SK-N-SH treated with all-trans-retinoic acid at 6 μM for 48 hours (cell line): Measurements from ENCODE around the gene TMEM178B.

ENCODE experiments used
- ARNTL ChIP-seq: fragments of 450-650 bp; formaldehyde crosslinking; IDR thresholded peaks from 2 replicates; pipeline ENCODE4 v1.5.0; 2020; ENCODE audit warnings: low read depth, mild to moderate bottlenecking, moderate library complexity, borderline replicate concordance
- GLIS3 ChIP-seq: fragments of 250-450 bp; sonication (Bioruptor Pico); IDR thresholded peaks from 2 replicates; pipeline ENCODE4 v1.5.0; 2020; ENCODE audit warnings: mild to moderate bottlenecking, moderate library complexity
- ISL1 ChIP-seq: fragments of 250-450 bp; sonication (Bioruptor Pico); IDR thresholded peaks from 2 replicates; pipeline ENCODE4 v2.1.2; 2022; ENCODE audit warnings: mild to moderate bottlenecking, moderate library complexity
- PPARA ChIP-seq: fragments of 250-450 bp; sonication (Bioruptor Pico); IDR thresholded peaks from 2 replicates; pipeline ENCODE4 v1.5.0; 2020; ENCODE audit warnings: mild to moderate bottlenecking, borderline replicate concordance
- RARB ChIP-seq: fragments of 250-450 bp; sonication (Bioruptor Pico); IDR thresholded peaks from 2 replicates; pipeline ENCODE4 v1.8.0; 2021; ENCODE audit warnings: mild to moderate bottlenecking, moderate library complexity
- SNAI2 ChIP-seq: fragments of 250-450 bp; sonication (Bioruptor Pico); IDR thresholded peaks from 2 replicates; pipeline ENCODE4 v1.5.0; 2020; ENCODE audit warnings: mild to moderate bottlenecking, moderate library complexity
- TCF4 ChIP-seq: fragments of 250-450 bp; sonication (Bioruptor Pico); IDR thresholded peaks from 2 replicates; pipeline ENCODE4 v1.8.0; 2021; ENCODE audit warnings: mild to moderate bottlenecking, moderate library complexity, borderline replicate concordance
- ZC3H10 ChIP-seq: fragments of 250-450 bp; sonication (Bioruptor Pico); IDR thresholded peaks from 2 replicates; pipeline ENCODE4 v1.5.1; 2021; ENCODE audit warnings: mild to moderate bottlenecking, moderate library complexity
- ZFP3 ChIP-seq: fragments of 250-450 bp; sonication (Bioruptor Pico); IDR thresholded peaks from 2 replicates; pipeline ENCODE4 v1.5.0; 2020; ENCODE audit warnings: mild to moderate bottlenecking, moderate library complexity
- ZFP30 ChIP-seq: fragments of 450-650 bp; formaldehyde crosslinking; IDR thresholded peaks from 2 replicates; pipeline ENCODE4 v1.5.0; 2022; ENCODE audit warnings: mild to moderate bottlenecking, moderate library complexity
- ZNF8 ChIP-seq: fragments of 450-650 bp; formaldehyde crosslinking; IDR thresholded peaks from 2 replicates; pipeline ENCODE4 v1.5.0; 2020; ENCODE audit warnings: mild to moderate bottlenecking, moderate library complexity
- TF ChIP-seq, protein P1 (sequence below): fragments of 250-450 bp; sonication (Bioruptor Pico); IDR thresholded peaks from 2 replicates; pipeline ENCODE4 v1.8.0; 2020; ENCODE audit warnings: mild to moderate bottlenecking, moderate library complexity, borderline replicate concordance
- TF ChIP-seq, protein P2 (sequence below): fragments of 250-450 bp; sonication (Bioruptor Pico); IDR thresholded peaks from 2 replicates; pipeline ENCODE4 v1.8.0; 2021; ENCODE audit warnings: low read depth, mild to moderate bottlenecking, moderate library complexity, borderline replicate concordance
- TF ChIP-seq, protein P3 (sequence below): fragments of 250-450 bp; sonication (Bioruptor Pico); IDR thresholded peaks from 2 replicates; pipeline ENCODE4 v1.5.1; 2021; ENCODE audit warnings: mild to moderate bottlenecking, moderate library complexity

DNA sequence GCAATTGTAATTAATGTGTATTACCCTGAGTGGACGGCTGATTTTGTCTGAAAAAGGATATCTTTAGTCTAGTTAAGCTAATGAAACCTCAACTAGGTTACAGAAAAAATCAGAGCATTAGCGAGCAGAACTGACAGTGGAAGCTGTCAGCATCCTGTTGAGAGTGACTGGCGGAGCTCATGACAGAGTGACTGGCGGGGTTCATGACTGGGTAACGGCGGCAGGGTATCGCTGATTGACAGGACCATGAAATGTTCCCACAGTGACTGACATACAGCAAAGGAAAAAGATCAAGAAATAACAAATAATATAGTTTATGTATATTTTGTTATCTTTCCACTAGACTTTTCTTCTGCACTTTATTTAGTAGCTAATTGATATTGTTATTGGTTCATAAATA is 274.9 kb downstream of the TMEM178B start:
- TF ChIP-seq ZFP30 (CRISPR knock-in tag) (no peak), TCF4 (CRISPR knock-in tag) (no peak), GLIS3 (CRISPR knock-in tag) (no peak), SNAI2 (no peak), ZNF8 (no peak), ZFP3 (CRISPR knock-in tag) (no peak), ARNTL (CRISPR knock-in tag) (no peak), RARB (CRISPR knock-in tag) (no peak), ZC3H10 (CRISPR knock-in tag) (no peak), ISL1 (no peak), PPARA (CRISPR knock-in tag) (no peak)
- TF ChIP-seq, protein P1, sequence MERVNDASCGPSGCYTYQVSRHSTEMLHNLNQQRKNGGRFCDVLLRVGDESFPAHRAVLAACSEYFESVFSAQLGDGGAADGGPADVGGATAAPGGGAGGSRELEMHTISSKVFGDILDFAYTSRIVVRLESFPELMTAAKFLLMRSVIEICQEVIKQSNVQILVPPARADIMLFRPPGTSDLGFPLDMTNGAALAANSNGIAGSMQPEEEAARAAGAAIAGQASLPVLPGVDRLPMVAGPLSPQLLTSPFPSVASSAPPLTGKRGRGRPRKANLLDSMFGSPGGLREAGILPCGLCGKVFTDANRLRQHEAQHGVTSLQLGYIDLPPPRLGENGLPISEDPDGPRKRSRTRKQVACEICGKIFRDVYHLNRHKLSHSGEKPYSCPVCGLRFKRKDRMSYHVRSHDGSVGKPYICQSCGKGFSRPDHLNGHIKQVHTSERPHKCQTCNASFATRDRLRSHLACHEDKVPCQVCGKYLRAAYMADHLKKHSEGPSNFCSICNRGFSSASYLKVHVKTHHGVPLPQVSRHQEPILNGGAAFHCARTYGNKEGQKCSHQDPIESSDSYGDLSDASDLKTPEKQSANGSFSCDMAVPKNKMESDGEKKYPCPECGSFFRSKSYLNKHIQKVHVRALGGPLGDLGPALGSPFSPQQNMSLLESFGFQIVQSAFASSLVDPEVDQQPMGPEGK: no peak
- TF ChIP-seq, protein P2, sequence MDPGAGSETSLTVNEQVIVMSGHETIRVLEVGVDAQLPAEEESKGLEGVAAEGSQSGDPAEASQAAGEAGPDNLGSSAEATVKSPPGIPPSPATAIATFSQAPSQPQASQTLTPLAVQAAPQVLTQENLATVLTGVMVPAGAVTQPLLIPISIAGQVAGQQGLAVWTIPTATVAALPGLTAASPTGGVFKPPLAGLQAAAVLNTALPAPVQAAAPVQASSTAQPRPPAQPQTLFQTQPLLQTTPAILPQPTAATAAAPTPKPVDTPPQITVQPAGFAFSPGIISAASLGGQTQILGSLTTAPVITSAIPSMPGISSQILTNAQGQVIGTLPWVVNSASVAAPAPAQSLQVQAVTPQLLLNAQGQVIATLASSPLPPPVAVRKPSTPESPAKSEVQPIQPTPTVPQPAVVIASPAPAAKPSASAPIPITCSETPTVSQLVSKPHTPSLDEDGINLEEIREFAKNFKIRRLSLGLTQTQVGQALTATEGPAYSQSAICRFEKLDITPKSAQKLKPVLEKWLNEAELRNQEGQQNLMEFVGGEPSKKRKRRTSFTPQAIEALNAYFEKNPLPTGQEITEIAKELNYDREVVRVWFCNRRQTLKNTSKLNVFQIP (CRISPR knock-in tag): no peak
- TF ChIP-seq, protein P3, sequence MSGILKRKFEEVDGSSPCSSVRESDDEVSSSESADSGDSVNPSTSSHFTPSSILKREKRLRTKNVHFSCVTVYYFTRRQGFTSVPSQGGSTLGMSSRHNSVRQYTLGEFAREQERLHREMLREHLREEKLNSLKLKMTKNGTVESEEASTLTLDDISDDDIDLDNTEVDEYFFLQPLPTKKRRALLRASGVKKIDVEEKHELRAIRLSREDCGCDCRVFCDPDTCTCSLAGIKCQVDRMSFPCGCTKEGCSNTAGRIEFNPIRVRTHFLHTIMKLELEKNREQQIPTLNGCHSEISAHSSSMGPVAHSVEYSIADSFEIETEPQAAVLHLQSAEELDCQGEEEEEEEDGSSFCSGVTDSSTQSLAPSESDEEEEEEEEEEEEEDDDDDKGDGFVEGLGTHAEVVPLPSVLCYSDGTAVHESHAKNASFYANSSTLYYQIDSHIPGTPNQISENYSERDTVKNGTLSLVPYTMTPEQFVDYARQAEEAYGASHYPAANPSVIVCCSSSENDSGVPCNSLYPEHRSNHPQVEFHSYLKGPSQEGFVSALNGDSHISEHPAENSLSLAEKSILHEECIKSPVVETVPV: no peak
